ENCODE data around the gene FAM151B.

The FAM151B gene

DNA sequence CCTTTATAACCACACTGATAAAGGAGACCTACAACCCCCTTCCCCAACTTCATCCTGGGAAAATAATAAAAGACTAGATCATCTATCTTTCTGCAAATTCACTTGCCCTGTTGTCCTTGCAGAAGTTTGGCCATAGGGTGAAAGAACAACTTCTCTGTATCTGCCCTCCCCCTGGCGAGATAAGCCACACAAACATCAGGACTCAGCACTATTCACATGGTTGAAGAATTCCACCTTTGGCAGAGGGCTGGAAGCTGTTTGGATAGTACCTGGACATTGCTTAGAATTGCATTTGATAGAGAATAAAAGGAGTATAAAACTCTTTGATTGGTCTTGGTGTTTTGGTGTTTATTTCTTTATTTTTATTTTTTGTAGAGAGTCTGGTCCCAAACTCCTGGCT is 16.9 kb downstream of the FAM151B start:
- DNase-seq (ENCODE audit: extremely low read depth, low read depth) = no peak
- TF ChIP-seq, protein P1, sequence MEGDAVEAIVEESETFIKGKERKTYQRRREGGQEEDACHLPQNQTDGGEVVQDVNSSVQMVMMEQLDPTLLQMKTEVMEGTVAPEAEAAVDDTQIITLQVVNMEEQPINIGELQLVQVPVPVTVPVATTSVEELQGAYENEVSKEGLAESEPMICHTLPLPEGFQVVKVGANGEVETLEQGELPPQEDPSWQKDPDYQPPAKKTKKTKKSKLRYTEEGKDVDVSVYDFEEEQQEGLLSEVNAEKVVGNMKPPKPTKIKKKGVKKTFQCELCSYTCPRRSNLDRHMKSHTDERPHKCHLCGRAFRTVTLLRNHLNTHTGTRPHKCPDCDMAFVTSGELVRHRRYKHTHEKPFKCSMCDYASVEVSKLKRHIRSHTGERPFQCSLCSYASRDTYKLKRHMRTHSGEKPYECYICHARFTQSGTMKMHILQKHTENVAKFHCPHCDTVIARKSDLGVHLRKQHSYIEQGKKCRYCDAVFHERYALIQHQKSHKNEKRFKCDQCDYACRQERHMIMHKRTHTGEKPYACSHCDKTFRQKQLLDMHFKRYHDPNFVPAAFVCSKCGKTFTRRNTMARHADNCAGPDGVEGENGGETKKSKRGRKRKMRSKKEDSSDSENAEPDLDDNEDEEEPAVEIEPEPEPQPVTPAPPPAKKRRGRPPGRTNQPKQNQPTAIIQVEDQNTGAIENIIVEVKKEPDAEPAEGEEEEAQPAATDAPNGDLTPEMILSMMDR (IDR thresholded peaks at IDR 0.05; ENCODE audit: low read depth, low read length) = no peak

DNA sequence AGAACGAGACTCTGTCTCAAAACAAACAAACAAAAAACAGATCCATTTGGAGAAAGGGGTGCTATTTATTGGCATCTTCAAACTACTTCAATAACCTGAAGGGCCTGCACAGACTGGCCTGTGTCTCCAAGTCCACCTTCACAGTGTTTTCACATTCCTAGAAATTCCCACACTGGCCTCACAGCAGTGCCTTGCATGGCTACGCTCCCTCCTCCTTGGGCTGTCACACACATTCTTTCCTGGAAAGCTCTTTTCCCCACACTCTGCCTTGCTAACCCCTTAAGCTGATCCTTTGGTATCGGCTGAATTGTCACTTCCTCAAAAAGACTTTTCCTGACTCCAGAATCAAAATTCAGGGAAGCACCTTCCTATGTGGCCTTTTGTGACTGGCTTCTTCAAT is 19.8 kb downstream of the FAM151B start:
- TF ChIP-seq, protein P1 (IDR thresholded peaks at IDR 0.05; ENCODE audit: low read depth, low read length) = no peak
- DNase-seq (ENCODE audit: extremely low read depth, low read depth) = no peak

DNA sequence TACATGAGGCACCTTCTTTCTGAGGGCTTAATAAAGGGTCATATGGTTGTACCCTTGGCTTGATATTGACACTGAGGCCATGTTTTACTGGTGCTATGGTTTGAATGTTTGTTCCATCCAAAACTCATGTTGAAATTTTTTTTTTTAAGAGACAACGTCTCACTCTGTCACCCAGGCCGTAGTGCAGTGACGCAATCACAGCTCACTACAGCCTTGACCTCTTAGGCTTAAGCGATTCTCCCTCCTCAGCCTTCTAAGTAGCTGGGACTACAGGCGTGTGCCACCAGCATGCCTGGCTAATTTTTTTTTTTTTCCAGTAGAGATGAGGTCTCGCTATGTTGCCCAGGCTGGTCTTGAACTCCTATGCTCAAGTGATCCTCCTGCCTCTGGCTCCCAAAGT is 20.9 kb downstream of the FAM151B start:
- TF ChIP-seq, protein P1 (IDR thresholded peaks at IDR 0.05; ENCODE audit: low read depth, low read length) = no peak

DNA sequence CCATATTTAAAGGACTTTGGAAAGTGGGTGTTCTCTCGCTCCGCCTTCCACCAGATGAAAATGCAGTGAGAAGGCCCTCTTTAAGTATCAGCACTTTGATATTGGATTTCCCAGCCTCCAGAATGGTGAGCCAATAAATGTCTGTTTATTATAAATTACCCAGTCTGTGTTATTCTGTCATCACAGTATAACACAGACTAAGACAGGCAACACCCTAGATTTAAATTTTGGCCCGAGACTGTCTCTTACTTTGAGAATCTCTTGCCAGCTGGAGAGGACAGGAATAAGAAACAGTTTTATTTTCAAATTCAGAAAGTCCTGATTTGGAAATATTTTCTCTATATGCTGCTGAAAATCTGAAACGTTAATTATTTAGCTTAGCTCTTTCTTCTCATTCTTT is 21.5 kb downstream of the FAM151B start:
- no peak for DNase-seq (ENCODE audit: extremely low read depth, low read depth)
- TF ChIP-seq, protein P1 (IDR thresholded peaks at IDR 0.05; ENCODE audit: low read depth, low read length) = no peak

More for the DNA sequence above, 20.9 kb downstream of the FAM151B start:
- DNase-seq (ENCODE audit: extremely low read depth, low read depth) = no peak

DNA sequence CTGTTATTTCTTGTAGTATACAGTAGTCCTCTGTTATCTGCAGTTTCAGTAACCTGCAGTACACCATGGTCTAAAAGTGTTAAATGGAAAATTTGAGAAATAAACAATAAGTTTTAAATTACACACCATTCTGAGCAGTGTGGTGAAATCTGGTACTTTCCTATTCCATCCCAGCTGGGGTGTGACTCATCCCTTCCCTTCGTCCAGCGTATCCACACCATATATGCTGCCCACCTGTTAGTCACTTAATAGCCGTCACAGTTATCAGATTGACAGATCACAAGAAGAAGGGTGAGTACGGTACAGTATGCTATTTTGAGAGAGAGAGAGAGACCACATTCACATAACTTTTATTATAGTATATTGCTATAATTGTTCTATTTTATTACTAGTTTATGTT is 28.9 kb downstream of the FAM151B start:
- TF ChIP-seq, protein P1 (IDR thresholded peaks at IDR 0.05; ENCODE audit: low read depth, low read length) = no peak
- DNase-seq (ENCODE audit: extremely low read depth, low read depth) = peak; percentile 10

DNA sequence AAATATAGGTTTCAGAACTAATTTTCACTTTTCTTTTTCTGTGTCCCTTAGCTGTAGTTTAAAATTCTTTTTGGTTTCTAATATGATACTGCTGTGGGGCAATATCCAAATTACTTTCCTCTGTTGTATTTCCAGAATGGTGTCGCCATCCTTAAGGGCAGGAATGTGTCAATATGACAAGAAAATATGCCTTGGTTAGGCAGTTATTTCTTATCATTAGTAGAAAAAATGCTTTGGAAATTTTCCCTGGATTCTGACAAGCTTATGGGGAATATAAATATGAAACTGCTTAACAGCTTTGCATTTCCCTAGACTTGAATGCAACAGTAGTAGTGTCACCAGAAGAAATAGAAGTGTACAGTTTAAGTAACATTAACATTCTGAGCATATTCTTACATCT is 52.8 kb downstream of the FAM151B start:
- DNase-seq (ENCODE audit: extremely low read depth, low read depth) = no peak
- TF ChIP-seq, protein P1 (IDR thresholded peaks at IDR 0.05; ENCODE audit: low read depth, low read length) = no peak

DNA sequence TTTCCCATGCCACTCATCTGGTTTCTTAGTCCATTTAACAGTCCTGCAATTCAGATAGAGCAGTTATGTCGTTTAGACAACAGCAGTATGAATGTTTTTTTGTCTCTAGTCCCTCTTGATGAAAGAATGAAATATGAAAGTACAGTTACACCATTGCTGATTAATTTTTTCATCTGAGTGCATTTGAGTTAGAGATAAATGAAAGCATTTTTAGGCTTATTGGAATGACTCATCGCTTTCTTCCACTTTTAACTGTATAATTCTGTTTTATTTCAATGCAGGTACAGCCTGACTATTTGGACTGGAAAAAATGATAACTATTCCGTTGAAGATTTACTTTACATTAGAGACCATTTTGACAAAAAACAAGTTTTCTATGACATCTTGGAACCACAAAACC is 53.5 kb downstream of the FAM151B start:
- TF ChIP-seq, protein P1 (IDR thresholded peaks at IDR 0.05; ENCODE audit: low read depth, low read length) = no peak
- no peak for DNase-seq (ENCODE audit: extremely low read depth, low read depth)

Data from AG09319 (cell line).